Ramos (cell line): Measurements from ENCODE around the gene TEX13B.
"Not testable (repeated sequence)": the region's sequence is repeated elsewhere in the genome, so short reads cannot be mapped to it uniquely, and the experiment has no call there.

Experiments used
- in situ Hi-C: fragments of 300-500 bp; cut with MboI; formaldehyde crosslinking; loops from one replicate; pipeline ENCODE4 v1.14.3; 2022; ENCODE audit warnings: low sequenced_read_pairs; ENCODE audit not compliant: unreplicated experiment

Gene TEX13B

GRCh38 chrX:107982356-107982755 is at the start of gene TEX13B:
Gene TEX13B, minus strand, starts transcription at chrX:107982370. Its CDS starts 243 bp downstream, at chrX:107982127.
- in situ Hi-C loops: no loop called here

GRCh38 chrX:108029928-108030711 is 48.0 kb upstream of the TEX13B start:
- in situ Hi-C loops: no loop called here

GRCh38 chrX:108028854-108029253 is 46.7 kb upstream of the TEX13B start:
- in situ Hi-C loops: no loop called here

GRCh38 chrX:108025954-108026600 is 43.9 kb upstream of the TEX13B start:
- in situ Hi-C loops: no loop called here

- in situ Hi-C loops: no loop called here
Measured at GRCh38 chrX:108025376-108025775, 43.2 kb upstream of the TEX13B start.

GRCh38 chrX:108022491-108023089 is 40.4 kb upstream of the TEX13B start:
- in situ Hi-C loops: no loop called here

- in situ Hi-C loops: no loop called here
Measured at GRCh38 chrX:108020631-108021030, 38.5 kb upstream of the TEX13B start.

- in situ Hi-C loops: no loop called here
Measured at GRCh38 chrX:108019382-108019875, 37.3 kb upstream of the TEX13B start.

GRCh38 chrX:108018656-108019381 is 36.6 kb upstream of the TEX13B start:
- in situ Hi-C loops: no loop called here

GRCh38 chrX:108001218-108001814 is 19.1 kb upstream of the TEX13B start:
- in situ Hi-C loops: no loop called here

GRCh38 chrX:108000751-108001150 is 18.6 kb upstream of the TEX13B start:
- in situ Hi-C loops: no loop called here

- in situ Hi-C loops: no loop called here
Measured at GRCh38 chrX:107996124-107996523, 14.0 kb upstream of the TEX13B start.

- in situ Hi-C loops: no loop called here
Measured at GRCh38 chrX:107985033-107985432, 2.9 kb upstream of the TEX13B start.

GRCh38 chrX:107979534-107979933 is 2.6 kb downstream of the TEX13B start:
- in situ Hi-C loops: no loop called here

GRCh38 chrX:107978707-107979307 is 3.4 kb downstream of the TEX13B start:
- in situ Hi-C loops: no loop called here

- in situ Hi-C loops: no loop called here
Measured at GRCh38 chrX:107978071-107978470, 4.1 kb downstream of the TEX13B start.

GRCh38 chrX:107971636-107972035 is 10.5 kb downstream of the TEX13B start:
- in situ Hi-C loops: no loop called here

GRCh38 chrX:107970073-107970472 is 12.1 kb downstream of the TEX13B start:
- in situ Hi-C loops: no loop called here

- in situ Hi-C loops: no loop called here
Measured at GRCh38 chrX:107968623-107969022, 13.5 kb downstream of the TEX13B start.

- in situ Hi-C loops: not testable (repeated sequence)
Measured at GRCh38 chrX:107955337-107955736, 26.8 kb downstream of the TEX13B start.
